Measurements from ENCODE around the gene GAS2L3.
A peak's percentile ranks its signal among the peaks of the same experiment; 100 is the strongest.
"Not testable (repeated sequence)": the region's sequence is repeated elsewhere in the genome, so short reads cannot be mapped to it uniquely, and the experiment has no call there.

The GAS2L3 gene

DNA sequence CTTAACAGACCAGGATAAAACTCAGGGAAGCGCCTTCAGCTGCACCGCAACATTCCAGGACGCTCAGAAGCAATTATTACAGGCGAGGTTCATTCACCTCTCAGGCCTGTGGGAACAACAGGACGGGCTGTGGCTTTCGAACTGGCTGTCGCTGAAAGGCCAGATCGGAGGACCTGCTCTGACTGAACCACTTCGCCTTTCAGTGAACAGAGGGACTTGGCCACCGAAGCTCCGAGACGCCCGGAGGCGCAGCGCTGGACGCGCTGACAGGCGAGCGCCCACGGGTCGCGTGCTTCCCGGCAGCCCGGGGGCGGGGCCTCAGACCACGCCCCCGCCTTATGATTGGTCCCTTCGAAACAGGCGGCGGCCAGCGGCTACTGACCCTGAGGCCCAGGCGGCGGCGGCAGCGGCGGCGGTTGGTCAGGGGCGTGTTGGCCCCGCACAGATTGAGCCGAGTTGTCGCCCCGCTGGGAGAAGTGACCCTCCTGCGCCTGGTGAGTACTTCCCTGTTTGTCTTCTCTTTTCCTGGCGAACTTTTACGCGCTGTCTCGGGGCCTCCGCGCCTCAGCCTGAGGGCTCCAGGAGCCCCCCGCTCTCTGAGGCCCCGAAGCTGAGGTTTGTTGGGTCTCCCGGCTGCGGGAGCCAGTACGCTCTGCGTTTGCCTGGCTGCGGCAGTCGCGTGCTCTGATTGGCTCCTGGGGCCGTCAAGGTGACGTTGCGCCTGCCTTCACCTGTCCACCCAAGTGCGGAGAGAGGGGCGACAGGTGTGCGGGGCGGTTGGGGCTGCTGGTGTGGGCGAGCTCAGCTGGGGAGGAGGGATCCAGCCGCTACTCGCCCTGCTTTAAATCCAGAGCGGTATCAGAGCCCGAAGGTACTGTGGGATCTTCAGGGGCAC is at the start of gene GAS2L3:
GAS2L3 (plus strand) TSS at position 393 of the 895 bp plus-strand sequence. CDS start 21,221 bp downstream, outside the sequence.
- DNase-seq = peak; percentile 82

DNA sequence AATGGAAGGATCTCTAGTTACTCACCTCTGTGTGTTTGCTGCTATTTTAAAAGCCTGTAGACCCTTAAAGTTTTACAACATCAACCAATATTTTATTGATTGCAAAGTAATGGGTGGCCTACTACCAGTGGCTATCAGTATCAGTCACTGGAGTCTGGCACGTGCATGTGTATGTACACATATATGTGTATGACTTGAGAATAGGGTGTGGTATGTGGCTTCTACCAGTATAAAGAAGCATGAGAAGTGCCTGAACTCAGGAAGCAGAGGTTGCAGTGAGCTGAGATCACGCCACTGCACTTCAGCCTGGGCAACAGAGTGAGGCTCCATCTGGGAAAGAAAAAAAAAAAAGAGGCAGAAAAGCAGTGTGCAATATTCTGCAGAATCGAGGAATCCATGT is 45.5 kb upstream of the GAS2L3 start:
- no peak for DNase-seq

DNA sequence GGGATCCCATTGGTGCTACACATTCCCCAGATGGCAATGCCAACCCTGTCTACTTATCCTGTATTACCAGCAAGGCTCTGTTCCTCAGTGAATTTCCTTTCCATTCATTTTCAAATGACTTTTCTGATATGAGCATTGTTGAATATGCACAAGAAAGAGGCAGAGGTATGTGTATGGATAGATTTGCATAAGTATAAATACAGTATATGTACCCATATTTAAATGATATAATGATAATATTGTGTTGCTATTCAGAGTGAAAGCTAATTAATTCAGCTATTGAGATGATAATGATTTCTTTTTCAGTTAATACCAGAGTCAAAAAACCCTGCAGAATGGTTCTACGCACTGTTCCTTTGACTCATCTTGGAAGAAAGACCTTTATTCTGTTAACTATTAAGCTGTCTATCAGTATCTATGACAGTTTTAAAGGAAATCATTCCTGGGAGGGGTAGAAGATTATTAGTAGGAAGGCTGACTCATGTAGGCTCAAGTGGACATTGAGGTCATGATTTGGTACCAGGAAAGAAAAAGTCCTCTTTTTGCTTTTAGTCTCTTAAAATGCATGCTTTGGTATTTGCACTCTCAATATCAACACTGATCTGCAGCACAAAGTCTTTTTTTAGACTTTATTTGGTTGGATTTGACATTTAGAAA is 44.9 kb upstream of the GAS2L3 start:
- no peak for DNase-seq

DNA sequence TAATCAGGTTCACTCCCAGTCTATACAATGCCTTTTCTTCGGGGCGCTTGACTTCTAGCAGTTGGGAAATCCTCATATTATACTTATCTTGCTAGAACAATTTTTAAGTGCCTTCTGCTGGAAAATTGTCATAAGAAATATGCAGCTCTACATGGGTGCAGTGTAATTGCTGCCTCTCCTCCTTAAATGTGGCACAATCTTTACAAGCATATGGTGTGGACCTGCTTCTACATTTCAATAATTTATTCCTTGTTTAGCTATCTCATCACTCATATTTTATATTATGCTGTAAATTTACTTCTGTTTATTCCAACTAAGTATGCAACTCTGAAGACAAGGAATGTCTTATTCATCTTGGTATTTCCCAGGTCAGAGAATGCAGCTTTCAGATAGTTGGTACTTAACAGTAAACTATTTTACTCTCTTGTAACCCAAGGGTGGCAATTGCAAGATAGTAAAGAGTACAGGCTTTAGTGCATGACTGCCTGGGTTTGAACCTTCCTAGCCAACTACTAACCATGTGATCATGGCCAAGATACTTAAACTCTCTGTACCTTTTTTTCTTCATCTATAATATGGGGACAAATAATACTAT is 43.6 kb upstream of the GAS2L3 start:
- DNase-seq = no peak

- DNase-seq = no peak
Measured at GRCh38 chr12:100533376-100533775, 40.1 kb upstream of the GAS2L3 start.

DNA sequence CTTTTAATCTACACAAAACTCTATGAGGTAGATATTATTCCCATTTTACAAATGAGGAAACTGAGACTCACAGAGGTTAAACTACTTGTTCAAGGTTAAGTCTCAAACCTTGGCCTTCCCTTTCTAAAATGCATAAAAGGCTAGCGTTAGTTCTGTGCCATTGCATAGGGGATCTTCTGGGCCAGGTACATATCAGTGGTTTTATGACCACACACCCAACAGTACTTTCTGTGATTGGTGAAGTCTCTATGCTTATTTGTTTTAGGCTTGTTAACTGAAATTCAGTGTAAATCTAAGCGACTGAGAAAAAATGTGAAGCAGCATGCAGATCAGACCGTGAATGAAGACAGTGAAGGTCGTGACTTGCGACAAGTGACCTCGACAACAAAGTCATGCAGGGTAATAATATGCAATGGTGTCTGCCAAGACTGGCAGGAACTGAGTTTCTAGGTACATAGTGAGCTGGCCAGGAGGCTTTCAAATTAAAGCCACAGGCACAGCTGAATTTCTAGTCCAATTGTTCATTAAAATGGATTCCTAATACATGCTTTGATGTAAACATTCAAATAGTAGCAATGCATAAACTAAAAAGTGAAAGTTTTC is 38.8 kb upstream of the GAS2L3 start:
- no peak for DNase-seq

DNA sequence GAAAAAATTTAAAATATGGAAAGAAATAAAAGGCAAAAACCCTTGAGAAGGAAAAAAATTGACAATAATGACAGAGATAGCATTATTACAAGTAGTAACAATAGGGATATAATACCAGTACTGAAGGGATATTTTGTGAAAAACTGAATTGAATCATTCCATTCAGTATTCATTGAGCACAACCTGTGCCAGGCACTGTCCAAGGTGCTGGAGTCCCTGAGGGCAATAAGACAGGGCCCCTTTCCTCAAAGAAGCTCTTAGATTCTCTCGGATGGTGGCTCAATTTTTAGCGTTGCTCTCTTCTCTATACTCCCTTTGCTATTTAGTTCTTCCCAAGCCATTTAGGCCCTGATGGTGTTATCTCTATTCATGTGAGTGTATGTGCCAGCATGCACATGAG is 34.3 kb upstream of the GAS2L3 start:
- DNase-seq = no peak

GRCh38 chr12:100544165-100544564 is 29.3 kb upstream of the GAS2L3 start:
- no peak for DNase-seq

- no peak for DNase-seq
Measured at GRCh38 chr12:100545092-100545491, 28.4 kb upstream of the GAS2L3 start.

DNA sequence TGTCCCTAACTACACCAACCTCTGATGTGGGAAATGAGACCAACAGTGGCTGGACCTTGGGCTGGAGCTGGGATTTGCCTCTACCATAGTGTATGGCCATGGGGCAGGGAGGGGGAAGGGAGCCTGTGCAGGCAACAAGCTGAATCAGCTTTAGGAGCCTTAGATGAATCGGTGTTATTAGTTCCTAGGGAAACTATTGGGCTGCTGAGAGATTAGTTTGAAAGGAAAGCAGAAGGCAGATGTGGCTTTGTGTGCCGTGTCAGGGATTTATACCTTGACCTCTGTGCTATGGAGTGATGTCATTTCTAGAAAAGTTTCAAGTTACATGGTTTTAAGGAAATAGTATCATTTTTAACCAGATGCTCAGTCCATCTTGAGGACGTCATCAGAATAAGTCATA is 19.5 kb upstream of the GAS2L3 start:
- DNase-seq = no peak

DNA sequence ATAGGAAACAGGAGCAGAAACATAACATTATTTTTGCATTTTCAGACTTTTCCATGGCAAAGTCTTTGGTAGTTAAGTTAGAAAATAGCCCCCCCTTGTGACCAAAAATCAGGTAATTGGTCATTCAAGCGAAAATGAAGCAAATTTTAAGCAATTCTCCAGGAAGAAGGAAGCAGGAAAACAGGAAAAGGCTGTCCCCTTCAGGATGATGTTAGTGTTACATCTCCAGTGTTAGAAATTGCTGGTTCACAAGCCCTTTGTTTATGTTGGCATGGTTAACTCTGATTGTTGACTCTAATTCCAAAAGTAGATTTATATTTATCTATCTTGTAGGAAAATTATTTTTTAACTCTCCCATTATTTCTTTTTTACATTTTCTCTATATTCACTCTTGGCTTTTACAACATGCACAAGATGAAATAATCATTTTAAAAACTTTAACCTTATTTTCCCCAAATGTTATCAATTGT is 18.8 kb upstream of the GAS2L3 start:
- peak; percentile 71 for DNase-seq

DNA sequence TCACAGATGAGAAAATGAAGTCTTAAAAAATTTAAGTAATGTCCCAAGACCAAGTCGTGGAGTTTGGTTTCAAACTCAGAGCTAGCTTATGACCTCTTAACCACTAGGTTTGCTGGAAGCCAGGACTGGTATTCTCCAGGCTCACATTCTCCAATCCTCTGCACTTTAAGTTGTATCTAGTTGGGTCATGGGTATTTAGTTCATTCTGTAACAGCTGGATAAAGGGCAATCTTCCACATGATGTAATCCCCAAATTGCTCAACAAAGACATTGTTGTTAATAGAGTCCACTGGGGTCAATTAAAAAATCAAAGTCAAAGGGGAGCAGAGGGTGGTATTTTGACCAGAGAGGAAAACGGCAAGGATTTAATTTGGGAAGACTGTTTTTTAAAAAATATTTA is 17.8 kb upstream of the GAS2L3 start:
- no peak for DNase-seq

GRCh38 chr12:100557357-100557756 is 16.1 kb upstream of the GAS2L3 start:
- DNase-seq = no peak

- not testable (repeated sequence) for DNase-seq
Measured at GRCh38 chr12:100559261-100559660, 14.2 kb upstream of the GAS2L3 start.

DNA sequence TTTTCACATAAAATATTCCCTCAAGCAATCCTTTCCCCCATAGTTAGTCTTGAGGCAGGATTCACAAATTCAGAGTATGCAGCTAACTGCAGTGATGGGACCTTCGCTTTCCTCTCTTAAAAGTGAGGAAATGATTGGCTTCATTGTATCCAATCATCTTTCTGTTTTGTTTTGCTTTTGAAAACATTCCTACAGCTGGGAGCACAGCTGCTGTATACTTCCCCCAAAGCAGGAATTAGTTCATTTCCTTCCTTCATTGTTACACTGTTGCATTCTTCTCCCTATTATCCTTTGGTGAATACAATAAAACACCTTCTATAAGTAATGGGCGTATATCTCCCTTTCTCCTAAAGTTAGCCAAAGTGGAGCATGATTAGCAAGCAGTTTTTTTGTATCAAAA is 9.4 kb upstream of the GAS2L3 start:
- no peak for DNase-seq

DNA sequence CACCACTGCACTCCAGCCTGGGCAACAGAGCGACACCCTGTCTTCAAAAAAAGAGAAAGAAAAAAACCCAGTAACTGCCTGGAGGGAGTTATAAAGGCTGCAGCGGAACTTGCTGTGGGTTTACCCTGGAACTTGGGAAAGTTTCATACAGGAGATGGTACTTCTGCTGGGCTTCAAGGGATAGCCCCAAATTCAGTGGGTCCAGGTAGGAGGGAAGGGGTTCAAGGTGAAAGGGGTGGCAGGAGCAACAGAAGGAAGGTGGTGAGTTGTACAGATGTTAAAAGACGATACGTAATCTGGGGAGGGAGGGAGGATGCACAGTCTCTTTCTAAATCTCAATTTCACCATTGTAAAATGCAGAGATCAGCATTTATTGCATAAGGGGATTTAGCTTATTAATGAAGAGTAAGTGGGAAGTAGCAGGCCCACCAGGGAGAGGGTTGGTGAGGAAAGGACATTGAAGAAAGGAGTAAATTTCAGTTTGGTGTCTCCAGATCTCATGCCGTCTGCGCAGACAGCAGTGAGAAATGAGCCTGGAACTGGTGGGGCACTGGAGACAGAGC is 8.5 kb upstream of the GAS2L3 start:
- no peak for DNase-seq

- DNase-seq = no peak
Measured at GRCh38 chr12:100565987-100566545, 7.4 kb upstream of the GAS2L3 start.

GRCh38 chr12:100566887-100567637 is 6.4 kb upstream of the GAS2L3 start:
- no peak for DNase-seq

DNA sequence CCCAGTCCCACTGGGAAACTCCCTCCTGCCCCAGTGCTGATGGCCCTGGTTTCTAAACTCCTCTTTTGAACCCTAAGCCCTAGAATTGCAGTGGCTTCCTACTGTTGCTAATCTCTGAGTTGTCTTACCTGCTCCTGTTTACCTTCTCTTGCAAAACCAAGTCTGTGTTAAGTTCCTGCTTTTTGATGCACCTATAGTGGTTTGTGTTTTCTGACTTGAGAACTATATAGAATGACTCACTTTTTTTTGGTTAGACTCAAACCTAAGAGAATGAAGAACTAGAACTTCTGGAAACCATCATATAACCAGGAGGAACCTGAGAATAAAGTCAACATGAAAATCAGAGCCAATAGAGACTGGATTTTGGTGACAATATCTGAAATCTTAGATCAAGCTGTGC is 5.5 kb upstream of the GAS2L3 start:
- DNase-seq = no peak

DNA sequence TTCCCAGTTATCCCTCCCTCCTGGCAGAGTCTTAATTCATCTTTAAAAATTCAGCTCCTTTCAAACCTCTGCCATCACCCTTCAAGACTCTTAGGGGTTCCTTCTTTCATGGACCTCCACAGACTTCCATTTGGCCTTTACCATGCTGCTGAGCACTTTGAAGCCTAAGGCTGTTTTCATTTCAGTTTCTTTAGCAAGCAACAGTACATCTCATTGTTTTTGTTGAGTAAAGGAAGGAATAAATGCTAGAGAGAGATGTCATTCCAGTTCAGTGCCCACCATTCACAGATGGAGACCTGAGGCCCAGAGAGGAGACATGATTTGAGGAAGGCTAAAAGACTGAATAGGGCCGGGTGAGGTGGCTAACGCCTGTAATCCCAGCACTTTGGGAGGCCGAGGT is 1.3 kb upstream of the GAS2L3 start:
- no peak for DNase-seq

- no peak for DNase-seq
Measured at GRCh38 chr12:100574187-100575074, 947 bp downstream of the GAS2L3 start.
